ENCODE measurements around the gene GRK7. TPM values are rescaled to one million over a fixed set of nuclear protein-coding genes. Genes with fewer than 3 reads are reported as not detected.

GRK7 gene
- total and polyA plus RNA-seq, 2 experiments from 2014 or later: 0.07 TPM; not detected in 1

- Histone ChIP-seq H3K9me3 (ENCODE audit: low read depth) (no peaks in the 10 kb centered on the region), H3K4me2 (no peak overlapping the region), H3K4me1 (ENCODE audit: insufficient read depth) (no peaks in the 10 kb centered on the region), H3K27ac (no peak overlapping the region), H3K36me3 (replicated peaks; ENCODE audit: insufficient read depth, low read depth) (no peaks in the 10 kb centered on the region), H3K4me3 (no peak overlapping the region), H3K9me2 (replicated peaks; ENCODE audit: insufficient read depth) (no peaks in the 10 kb centered on the region), H4K20me1 (ENCODE audit: insufficient read depth, poor library complexity, severe bottlenecking) (no peaks in the 10 kb centered on the region), H2AFZ (no peak overlapping the region), H3K27me3 (no peaks in the 10 kb centered on the region), H3K79me2 (no peaks in the 10 kb centered on the region)
- WGBS (ENCODE audit: low lambda C conversion rate, missing lambda C conversion rate): 93% methylated on average over 14 of the region's 14 CpGs
- TF ChIP-seq CTCF (IDR thresholded peaks at IDR 0.05; ENCODE audit: poor library complexity): no peak
- TF ChIP-seq EZH2phosphoT487 (IDR thresholded peaks at IDR 0.05; ENCODE audit: low read depth, severe bottlenecking, unreplicated experiment): no peak
- no peak for TF ChIP-seq EZH2 (IDR thresholded peaks at IDR 0.05; ENCODE audit: borderline replicate concordance)
- DNase-seq (ENCODE audit: low spot score): no peak
Measured at GRCh38 chr3:141776376-141776775, 13.2 kb downstream of the GRK7 start.

- no peak overlapping the region for H3K4me2 ChIP-seq
- H4K20me1 ChIP-seq (ENCODE audit: insufficient read depth, poor library complexity, severe bottlenecking): no peaks in the 10 kb centered on the region
- no peaks in the 10 kb centered on the region for H3K4me1 ChIP-seq (ENCODE audit: insufficient read depth)
- no peak overlapping the region for H3K4me3 ChIP-seq
- no peaks in the 10 kb centered on the region for H3K9me3 ChIP-seq (ENCODE audit: low read depth)
- 94% methylated on average over 15 of the region's 15 CpGs for WGBS (ENCODE audit: low lambda C conversion rate, missing lambda C conversion rate)
- H2AFZ ChIP-seq: no peak overlapping the region
- no peaks in the 10 kb centered on the region for H3K79me2 ChIP-seq
- DNase-seq (ENCODE audit: low spot score): no peak
- H3K27ac ChIP-seq: no peak overlapping the region
- H3K9me2 ChIP-seq (replicated peaks; ENCODE audit: insufficient read depth): no peaks in the 10 kb centered on the region
- H3K36me3 ChIP-seq (replicated peaks; ENCODE audit: insufficient read depth, low read depth): no peaks in the 10 kb centered on the region
- no peak for TF ChIP-seq CTCF (IDR thresholded peaks at IDR 0.05; ENCODE audit: poor library complexity)
- TF ChIP-seq EZH2 (IDR thresholded peaks at IDR 0.05; ENCODE audit: borderline replicate concordance): no peak
- TF ChIP-seq EZH2phosphoT487 (IDR thresholded peaks at IDR 0.05; ENCODE audit: low read depth, severe bottlenecking, unreplicated experiment): no peak
- no peaks in the 10 kb centered on the region for H3K27me3 ChIP-seq
Measured at GRCh38 chr3:141776885-141777284, 13.7 kb downstream of the GRK7 start.

- Histone ChIP-seq H3K4me3 (no peak overlapping the region), H3K4me1 (ENCODE audit: insufficient read depth) (no peaks in the 10 kb centered on the region), H3K27me3 (no peaks in the 10 kb centered on the region), H2AFZ (no peak overlapping the region), H3K9me2 (replicated peaks; ENCODE audit: insufficient read depth) (no peaks in the 10 kb centered on the region), H4K20me1 (ENCODE audit: insufficient read depth, poor library complexity, severe bottlenecking) (no peaks in the 10 kb centered on the region), H3K36me3 (replicated peaks; ENCODE audit: insufficient read depth, low read depth) (no peaks in the 10 kb centered on the region), H3K79me2 (no peaks in the 10 kb centered on the region), H3K9me3 (ENCODE audit: low read depth) (no peaks in the 10 kb centered on the region), H3K4me2 (no peak overlapping the region), H3K27ac (no peak overlapping the region)
- DNase-seq (ENCODE audit: low spot score): no peak
- 95% methylated on average over 42 of the region's 42 CpGs for WGBS (ENCODE audit: low lambda C conversion rate, missing lambda C conversion rate)
- TF ChIP-seq EZH2 (IDR thresholded peaks at IDR 0.05; ENCODE audit: borderline replicate concordance) (no peak), EZH2phosphoT487 (IDR thresholded peaks at IDR 0.05; ENCODE audit: low read depth, severe bottlenecking, unreplicated experiment) (no peak), CTCF (IDR thresholded peaks at IDR 0.05; ENCODE audit: poor library complexity) (no peak)
Measured at GRCh38 chr3:141777957-141778813, 15.0 kb downstream of the GRK7 start.
